ENCODE data around the gene PNPO.

PNPO gene

DNA sequence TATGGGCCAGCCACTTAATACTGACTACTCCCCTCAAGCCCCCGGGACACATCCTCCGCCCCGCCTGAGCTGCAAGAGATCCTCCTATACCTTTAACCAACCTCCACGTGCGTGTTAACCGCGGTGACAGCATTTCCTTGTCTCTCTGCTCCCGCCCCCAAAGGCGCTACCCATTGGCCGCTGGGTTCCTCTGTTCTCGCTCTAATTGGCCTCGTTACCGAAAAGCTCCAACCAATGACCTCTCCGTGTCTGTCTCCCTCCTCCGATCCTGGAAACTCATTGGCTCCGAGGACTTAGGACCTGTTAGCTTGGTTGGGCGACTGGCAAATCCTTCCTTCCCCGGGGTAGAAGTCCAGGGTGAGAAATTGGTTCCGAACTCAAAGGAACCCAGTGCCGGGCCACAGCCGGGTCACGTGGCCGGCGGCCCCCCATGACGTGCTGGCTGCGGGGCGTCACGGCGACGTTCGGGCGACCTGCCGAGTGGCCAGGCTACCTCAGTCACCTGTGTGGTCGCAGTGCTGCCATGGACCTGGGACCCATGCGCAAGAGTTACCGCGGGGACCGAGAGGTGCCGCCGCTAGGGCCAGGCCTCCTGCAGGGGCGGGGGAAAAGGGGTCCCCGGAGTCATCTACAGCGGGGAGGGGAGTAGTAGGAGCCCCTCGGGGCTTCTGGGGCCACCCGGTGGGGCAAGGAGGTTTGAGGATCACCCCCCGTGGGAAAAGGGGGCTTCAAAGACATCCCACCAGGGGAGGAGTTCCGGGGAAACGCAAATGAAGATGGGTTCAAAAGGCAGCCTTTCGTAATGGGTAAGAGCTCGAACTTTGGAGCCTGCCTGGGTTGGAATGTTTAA lies at the start of gene PNPO:
TSS of gene PNPO (plus strand) at position 326 of the 850 bp plus-strand sequence. CDS start at position 431, 105 bp downstream.
- DNase-seq: peak; percentile 97

- no peak for DNase-seq
These were observed 46.6 kb upstream of the PNPO start for GRCh38 chr17:47894498-47895346.

DNA sequence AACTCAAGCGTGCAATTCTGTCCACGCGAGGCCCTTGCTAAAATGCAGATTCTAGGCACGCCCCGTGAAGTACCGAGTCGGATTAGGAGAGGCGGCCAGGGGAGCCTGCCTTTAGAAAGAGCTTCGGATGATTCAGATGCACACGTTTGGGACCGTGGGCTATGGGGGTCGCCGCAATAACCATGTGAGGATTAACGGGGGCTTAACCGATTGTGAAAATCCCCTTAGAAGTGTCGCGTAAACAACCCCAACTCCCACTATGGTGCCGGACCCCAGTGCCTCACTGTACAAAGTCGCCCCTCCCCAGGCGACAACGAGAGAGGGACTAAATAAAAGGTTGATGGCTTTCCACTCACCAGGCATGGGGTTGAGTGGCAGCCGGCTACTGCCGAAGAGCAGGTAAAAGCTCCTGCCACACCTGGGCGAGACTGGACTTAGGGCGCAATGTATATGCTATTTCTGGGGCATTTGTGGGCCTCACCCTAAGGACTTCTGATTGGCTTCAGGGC lies 46.0 kb upstream of the PNPO start:
- peak; percentile 35 for DNase-seq

GRCh38 chr17:47895856-47896671 lies 45.3 kb upstream of the PNPO start, which contains the start of gene SP2:
Gene SP2, plus strand, starts transcription at chr17:47896236. Its CDS starts 51 bp downstream, at chr17:47896287.
- DNase-seq: peak; percentile 100

- DNase-seq: no peak
These were observed 44.5 kb upstream of the PNPO start for GRCh38 chr17:47896672-47897490.

GRCh38 chr17:47897561-47897960 lies 43.8 kb upstream of the PNPO start:
- no peak for DNase-seq

- DNase-seq: no peak
These were observed 43.1 kb upstream of the PNPO start for GRCh38 chr17:47898241-47898640.

- no peak for DNase-seq
These were observed 41.7 kb upstream of the PNPO start for GRCh38 chr17:47899643-47900042.

DNA sequence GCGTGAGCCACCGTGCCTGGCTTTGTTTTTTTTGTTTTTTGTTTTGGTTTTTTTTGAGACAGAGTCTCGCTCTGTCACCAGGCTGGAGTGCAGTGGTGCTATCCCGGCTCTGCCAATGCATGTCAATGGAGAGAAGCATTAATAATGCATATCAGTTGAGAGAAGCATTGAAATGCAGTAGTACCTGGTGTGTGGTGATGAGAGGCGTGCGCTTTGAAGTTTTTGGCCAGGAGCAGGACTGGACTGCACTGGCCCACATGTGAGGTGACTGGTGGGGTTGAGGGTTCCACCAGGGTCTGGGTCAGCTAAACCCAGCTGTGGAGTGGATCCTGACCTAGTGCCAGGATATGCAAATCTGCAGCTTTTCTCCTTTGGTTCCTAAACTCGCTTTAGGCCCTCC lies 39.9 kb upstream of the PNPO start:
- DNase-seq: no peak

GRCh38 chr17:47902039-47902744 lies 39.2 kb upstream of the PNPO start:
- no peak for DNase-seq

GRCh38 chr17:47905221-47905733 lies 36.1 kb upstream of the PNPO start:
- no peak for DNase-seq

- no peak for DNase-seq
These were observed 34.9 kb upstream of the PNPO start for GRCh38 chr17:47906443-47906842.

GRCh38 chr17:47907932-47908562 lies 33.3 kb upstream of the PNPO start:
- no peak for DNase-seq

- DNase-seq: no peak
These were observed 28.3 kb upstream of the PNPO start for GRCh38 chr17:47913050-47913449.

- no peak for DNase-seq
These were observed 26.9 kb upstream of the PNPO start for GRCh38 chr17:47914306-47914948.

GRCh38 chr17:47915776-47916398 lies 25.5 kb upstream of the PNPO start:
- DNase-seq: no peak

GRCh38 chr17:47916489-47917208 lies 24.7 kb upstream of the PNPO start:
- DNase-seq: no peak

DNA sequence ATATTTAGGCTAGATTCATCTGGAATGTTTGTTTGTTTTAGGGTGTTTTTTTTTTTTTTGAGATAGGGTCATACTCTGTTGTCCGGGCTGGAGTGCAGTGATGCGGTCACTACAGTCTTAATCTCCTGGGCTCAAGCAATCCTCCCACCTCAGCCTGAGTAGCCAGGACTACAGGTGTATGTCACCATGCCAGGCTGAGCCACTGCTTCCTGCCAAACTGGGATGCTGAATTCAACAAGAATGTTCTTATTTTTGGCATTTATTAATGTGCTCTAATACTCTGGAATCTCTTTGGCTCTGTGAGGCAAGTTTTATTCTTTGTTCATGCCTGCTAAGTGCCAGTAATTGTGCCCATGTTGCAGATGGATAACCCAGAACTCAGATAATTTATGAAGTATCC lies 23.8 kb upstream of the PNPO start:
- DNase-seq: no peak

DNA sequence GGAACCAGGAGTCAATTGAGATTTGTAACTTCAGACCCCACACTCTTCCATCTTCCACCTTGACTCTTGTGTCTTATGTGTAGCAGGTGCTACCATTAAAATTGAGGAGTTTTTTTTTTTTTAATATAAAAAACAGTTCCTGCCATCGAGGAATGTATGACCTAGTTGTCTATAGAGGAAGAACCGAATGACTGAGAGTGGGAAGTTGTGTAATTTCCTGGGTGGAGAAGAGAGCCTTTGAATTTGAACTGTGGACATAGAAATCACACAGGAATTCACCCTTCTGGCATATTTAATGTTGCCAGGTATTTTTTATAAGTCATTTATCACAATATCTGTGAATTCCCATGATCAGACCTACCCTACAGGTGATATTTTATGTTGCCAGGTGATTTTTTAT lies 23.4 kb upstream of the PNPO start:
- no peak for DNase-seq

Data from stimulated activated CD4-positive, alpha-beta T cell treated with anti-CD3 and anti-CD28 coated beads, Interleukin-4, amount 100 ng/mL, for 24 hours (primary cell).